Measurements from ENCODE around the gene GNA14. TPM values are rescaled to one million over a fixed set of nuclear protein-coding genes. Genes with fewer than 3 reads are reported as not detected.

The GNA14 gene
- total RNA-seq, 2 donors from 2014 or later = 0.62 to 8.0 TPM

DNA sequence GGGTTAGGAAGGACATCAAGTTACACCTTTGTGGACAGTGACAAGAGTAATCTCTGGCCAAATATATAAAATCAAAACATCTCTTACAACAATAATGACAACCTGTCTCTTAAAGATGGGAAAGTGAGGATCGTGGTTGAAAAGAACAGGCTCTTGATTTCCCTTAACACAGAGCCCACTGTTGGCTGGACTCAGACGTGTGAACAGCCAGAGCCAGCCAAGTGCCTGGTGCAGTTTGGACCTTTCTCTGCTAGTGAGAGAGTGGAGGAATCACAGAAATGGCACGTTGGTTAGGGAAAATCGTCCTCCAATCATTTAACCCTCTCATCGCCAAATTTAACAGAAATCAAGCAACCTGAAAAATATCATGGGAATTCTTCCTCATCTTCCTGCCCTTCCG lies 131.3 kb downstream of the GNA14 start:
- Histone ChIP-seq H3K4me3 (ENCODE audit: low read length) (no peak overlapping the region), H3K9ac (ENCODE audit: extremely low read depth, low read length, poor library complexity, severe bottlenecking) (no peak overlapping the region), H3K9me3 (ENCODE audit: control insufficient read depth, low read length) (no peaks in the 10 kb centered on the region), H3K4me1 (ENCODE audit: control insufficient read depth, insufficient read depth, low read length) (no peaks in the 10 kb centered on the region), H3K36me3 (ENCODE audit: control insufficient read depth, insufficient read depth, low read length) (no peaks in the 10 kb centered on the region), H3K27ac (ENCODE audit: low read depth, low read length) (no peak overlapping the region), H3K27me3 (ENCODE audit: control insufficient read depth, insufficient read depth, low read length, poor library complexity, severe bottlenecking) (peaks cover 7% of the 10 kb centered on the region)
- H3K27ac Mint-ChIP-seq = no peak overlapping the region
- no peaks in the 10 kb centered on the region for H3K9me3 Mint-ChIP-seq
- H3K27me3 Mint-ChIP-seq (ENCODE audit: insufficient read depth) = peaks cover 18% of the 10 kb centered on the region
- no peak for DNase-seq
- H3K36me3 Mint-ChIP-seq (ENCODE audit: low read depth) = no peaks in the 10 kb centered on the region
- 86 to 100% methylated on average over 3 to 6 of the region's 6 CpGs for WGBS, 2 experiments (ENCODE audit: insufficient coverage in 1 of 2, insufficient read length in 1 of 2)
- no peak overlapping the region for H3K4me3 Mint-ChIP-seq
- peaks cover 11% of the 10 kb centered on the region for H3K4me1 Mint-ChIP-seq
- TF ChIP-seq, protein P1, sequence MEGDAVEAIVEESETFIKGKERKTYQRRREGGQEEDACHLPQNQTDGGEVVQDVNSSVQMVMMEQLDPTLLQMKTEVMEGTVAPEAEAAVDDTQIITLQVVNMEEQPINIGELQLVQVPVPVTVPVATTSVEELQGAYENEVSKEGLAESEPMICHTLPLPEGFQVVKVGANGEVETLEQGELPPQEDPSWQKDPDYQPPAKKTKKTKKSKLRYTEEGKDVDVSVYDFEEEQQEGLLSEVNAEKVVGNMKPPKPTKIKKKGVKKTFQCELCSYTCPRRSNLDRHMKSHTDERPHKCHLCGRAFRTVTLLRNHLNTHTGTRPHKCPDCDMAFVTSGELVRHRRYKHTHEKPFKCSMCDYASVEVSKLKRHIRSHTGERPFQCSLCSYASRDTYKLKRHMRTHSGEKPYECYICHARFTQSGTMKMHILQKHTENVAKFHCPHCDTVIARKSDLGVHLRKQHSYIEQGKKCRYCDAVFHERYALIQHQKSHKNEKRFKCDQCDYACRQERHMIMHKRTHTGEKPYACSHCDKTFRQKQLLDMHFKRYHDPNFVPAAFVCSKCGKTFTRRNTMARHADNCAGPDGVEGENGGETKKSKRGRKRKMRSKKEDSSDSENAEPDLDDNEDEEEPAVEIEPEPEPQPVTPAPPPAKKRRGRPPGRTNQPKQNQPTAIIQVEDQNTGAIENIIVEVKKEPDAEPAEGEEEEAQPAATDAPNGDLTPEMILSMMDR (conservative IDR thresholded peaks at IDR 0.05) = no peak

DNA sequence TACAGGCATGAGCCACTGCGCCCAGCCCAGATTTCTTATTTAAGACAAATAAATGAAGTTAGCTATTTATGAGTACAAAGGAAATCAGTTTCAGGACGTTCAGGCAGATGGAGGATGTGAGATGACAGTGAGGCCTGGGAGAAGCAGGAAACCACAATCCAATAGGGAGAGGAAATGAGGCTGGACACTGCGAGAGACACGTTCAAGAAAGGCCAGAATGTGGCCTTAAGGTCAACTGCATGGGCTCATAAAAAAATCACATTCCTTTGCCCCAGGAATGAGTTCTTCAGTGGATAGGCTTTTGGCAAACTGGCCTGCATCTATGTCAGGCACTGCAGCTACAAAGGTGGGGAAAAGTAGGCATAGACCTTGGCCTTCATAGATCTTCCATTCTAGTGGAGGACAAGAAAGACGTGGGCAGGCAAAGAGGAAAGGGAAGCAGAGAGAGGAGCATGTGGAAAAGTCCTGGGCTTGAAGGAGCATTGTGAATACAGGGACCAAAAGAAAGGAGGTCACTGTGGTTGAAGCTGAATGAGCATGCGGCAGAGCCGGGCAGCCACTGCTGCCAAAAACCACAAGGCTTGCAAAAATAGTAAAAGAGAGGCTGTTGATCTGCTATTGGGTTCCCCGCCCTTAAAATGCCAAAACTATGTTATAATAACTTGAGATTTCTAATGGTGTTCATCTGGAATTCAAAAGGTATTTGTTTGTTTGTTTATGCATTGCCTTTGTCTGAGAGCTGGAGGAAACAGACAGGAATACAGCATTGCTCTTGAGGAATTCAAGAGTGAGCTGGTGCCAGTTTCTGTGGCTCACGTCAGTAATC lies 133.0 kb downstream of the GNA14 start:
- Mint-ChIP-seq H3K36me3 (ENCODE audit: low read depth) (no peaks in the 10 kb centered on the region), H3K27me3 (ENCODE audit: insufficient read depth) (peaks cover 18% of the 10 kb centered on the region), H3K9me3 (no peaks in the 10 kb centered on the region), H3K27ac (no peak overlapping the region), H3K4me3 (no peak overlapping the region), H3K4me1 (peaks cover 18% of the 10 kb centered on the region)
- Histone ChIP-seq H3K4me3 (ENCODE audit: low read length) (no peak overlapping the region), H3K36me3 (ENCODE audit: control insufficient read depth, insufficient read depth, low read length) (no peaks in the 10 kb centered on the region), H3K27ac (ENCODE audit: low read depth, low read length) (no peak overlapping the region), H3K9me3 (ENCODE audit: control insufficient read depth, low read length) (no peaks in the 10 kb centered on the region), H3K4me1 (ENCODE audit: control insufficient read depth, insufficient read depth, low read length) (peaks cover 5% of the 10 kb centered on the region), H3K27me3 (ENCODE audit: control insufficient read depth, insufficient read depth, low read length, poor library complexity, severe bottlenecking) (peaks cover 12% of the 10 kb centered on the region), H3K9ac (ENCODE audit: extremely low read depth, low read length, poor library complexity, severe bottlenecking) (no peak overlapping the region)
- TF ChIP-seq, protein P1 (conservative IDR thresholded peaks at IDR 0.05) = no peak
- no peak for DNase-seq
- 91 to 94% methylated on average over 8 to 9 of the region's 9 CpGs for WGBS, 2 experiments (ENCODE audit: insufficient coverage in 1 of 2, insufficient read length in 1 of 2)

DNA sequence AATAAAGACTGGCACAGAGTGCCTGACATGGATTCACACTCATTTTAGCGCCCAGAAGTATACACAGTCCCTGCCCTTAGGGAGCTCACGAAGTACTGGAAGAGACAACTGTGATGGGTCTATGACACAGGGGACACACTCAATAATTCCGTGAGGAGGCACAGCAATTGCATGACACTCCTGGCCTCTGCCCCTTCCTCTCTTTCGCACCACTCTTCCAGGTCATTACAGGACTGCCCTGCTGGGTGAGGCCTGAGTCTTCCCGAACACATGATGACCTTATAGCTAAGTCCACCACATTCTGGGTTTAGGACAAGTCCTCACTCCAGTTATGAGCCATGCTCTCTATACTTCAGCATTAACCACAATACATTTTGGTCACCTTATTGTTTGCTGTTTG lies 134.7 kb downstream of the GNA14 start:
- Mint-ChIP-seq H3K9me3 (no peaks in the 10 kb centered on the region), H3K27ac (no peak overlapping the region), H3K36me3 (ENCODE audit: low read depth) (no peaks in the 10 kb centered on the region), H3K4me1 (peaks cover 18% of the 10 kb centered on the region), H3K4me3 (no peak overlapping the region), H3K27me3 (ENCODE audit: insufficient read depth) (peaks cover 18% of the 10 kb centered on the region)
- no peaks in the 10 kb centered on the region for H3K9me3 ChIP-seq (ENCODE audit: control insufficient read depth, low read length)
- H3K36me3 ChIP-seq (ENCODE audit: control insufficient read depth, insufficient read depth, low read length) = no peaks in the 10 kb centered on the region
- H3K4me1 ChIP-seq (ENCODE audit: control insufficient read depth, insufficient read depth, low read length) = peaks cover 5% of the 10 kb centered on the region
- DNase-seq = peak; percentile 36
- WGBS, 2 experiments (ENCODE audit: insufficient coverage in 1 of 2, insufficient read length in 1 of 2) = 93 to 100% methylated on average over 4 to 5 of the region's 5 CpGs
- no peak overlapping the region for H3K27ac ChIP-seq (ENCODE audit: low read depth, low read length)
- TF ChIP-seq, protein P1 (conservative IDR thresholded peaks at IDR 0.05) = no peak
- H3K9ac ChIP-seq (ENCODE audit: extremely low read depth, low read length, poor library complexity, severe bottlenecking) = no peak overlapping the region
- H3K4me3 ChIP-seq (ENCODE audit: low read length) = no peak overlapping the region
- H3K27me3 ChIP-seq (ENCODE audit: control insufficient read depth, insufficient read depth, low read length, poor library complexity, severe bottlenecking) = peaks cover 22% of the 10 kb centered on the region
